ENCODE results near the gene RPAP3. TPM values are rescaled to one million over a fixed set of nuclear protein-coding genes. Genes with fewer than 3 reads are reported as not detected.
"Not testable (repeated sequence)": the region's sequence is repeated elsewhere in the genome, so short reads cannot be mapped to it uniquely, and the experiment has no call there.

The RPAP3 gene
- polyA plus RNA-seq, 1 donor from 2014 or later: 39.7 TPM

DNA sequence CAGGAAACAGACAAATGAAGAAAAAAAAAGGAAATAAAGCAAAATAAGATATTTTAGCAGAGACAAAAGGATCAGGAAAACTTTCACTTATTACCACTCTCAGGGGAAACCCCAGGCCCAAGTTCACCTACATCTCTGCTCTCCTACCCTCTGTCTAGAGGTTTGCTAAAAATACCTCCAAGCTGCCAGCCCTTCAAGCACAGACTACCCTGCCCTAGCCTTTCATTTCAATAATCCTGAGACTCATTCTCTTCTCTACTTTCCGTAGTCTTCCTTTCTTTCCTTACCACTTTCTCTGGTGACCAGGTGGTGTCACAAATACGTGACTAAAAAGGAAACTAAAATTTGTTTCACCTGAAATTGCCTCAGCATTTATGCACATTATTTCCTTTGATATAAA, 33.8 kb downstream of the RPAP3 start:
- TF ChIP-seq POLR2AphosphoS5 (IDR thresholded peaks at IDR 0.05): no peak
- no peak for TF ChIP-seq RAD21 (conservative IDR thresholded peaks at IDR 0.05)
- no peak for TF ChIP-seq TAF1 (IDR thresholded peaks at IDR 0.05; ENCODE audit: low read depth)
- TF ChIP-seq EP300 (conservative IDR thresholded peaks at IDR 0.05; ENCODE audit: poor library complexity, severe bottlenecking): no peak
- TF ChIP-seq, protein P1, sequence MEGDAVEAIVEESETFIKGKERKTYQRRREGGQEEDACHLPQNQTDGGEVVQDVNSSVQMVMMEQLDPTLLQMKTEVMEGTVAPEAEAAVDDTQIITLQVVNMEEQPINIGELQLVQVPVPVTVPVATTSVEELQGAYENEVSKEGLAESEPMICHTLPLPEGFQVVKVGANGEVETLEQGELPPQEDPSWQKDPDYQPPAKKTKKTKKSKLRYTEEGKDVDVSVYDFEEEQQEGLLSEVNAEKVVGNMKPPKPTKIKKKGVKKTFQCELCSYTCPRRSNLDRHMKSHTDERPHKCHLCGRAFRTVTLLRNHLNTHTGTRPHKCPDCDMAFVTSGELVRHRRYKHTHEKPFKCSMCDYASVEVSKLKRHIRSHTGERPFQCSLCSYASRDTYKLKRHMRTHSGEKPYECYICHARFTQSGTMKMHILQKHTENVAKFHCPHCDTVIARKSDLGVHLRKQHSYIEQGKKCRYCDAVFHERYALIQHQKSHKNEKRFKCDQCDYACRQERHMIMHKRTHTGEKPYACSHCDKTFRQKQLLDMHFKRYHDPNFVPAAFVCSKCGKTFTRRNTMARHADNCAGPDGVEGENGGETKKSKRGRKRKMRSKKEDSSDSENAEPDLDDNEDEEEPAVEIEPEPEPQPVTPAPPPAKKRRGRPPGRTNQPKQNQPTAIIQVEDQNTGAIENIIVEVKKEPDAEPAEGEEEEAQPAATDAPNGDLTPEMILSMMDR (IDR thresholded peaks at IDR 0.05; ENCODE audit: poor library complexity, severe bottlenecking): no peak
- no peak for TF ChIP-seq MXI1 (conservative IDR thresholded peaks at IDR 0.05; ENCODE audit: poor library complexity, severe bottlenecking)
- no peak for TF ChIP-seq EZH2 (IDR thresholded peaks at IDR 0.05; ENCODE audit: borderline replicate concordance, insufficient read depth, low read length, poor library complexity, severe bottlenecking)
- Histone ChIP-seq H3K4me3 (ENCODE audit: low read length) (no peak overlapping the region), H3K27ac (ENCODE audit: low read length) (no peak overlapping the region), H3F3A (ENCODE audit: insufficient read depth, low read length, poor library complexity, severe bottlenecking) (no peaks in the 10 kb centered on the region), H3K79me2 (replicated peaks; ENCODE audit: insufficient read depth, low read length) (no peaks in the 10 kb centered on the region), H3K9ac (ENCODE audit: low read length) (no peak overlapping the region), H3K4me2 (ENCODE audit: low read length) (no peak overlapping the region), H4K20me1 (ENCODE audit: insufficient read depth) (no peaks in the 10 kb centered on the region), H3K9me3 (ENCODE audit: low read length) (no peaks in the 10 kb centered on the region), H3K27me3 (ENCODE audit: insufficient read depth, low read depth, low read length) (no peaks in the 10 kb centered on the region), H3K36me3 (ENCODE audit: insufficient read depth, low read length) (no peaks in the 10 kb centered on the region), H3K9me2 (ENCODE audit: insufficient read depth, low read length) (no peaks in the 10 kb centered on the region), H2AFZ (ENCODE audit: low read depth, low read length) (no peak overlapping the region)

DNA sequence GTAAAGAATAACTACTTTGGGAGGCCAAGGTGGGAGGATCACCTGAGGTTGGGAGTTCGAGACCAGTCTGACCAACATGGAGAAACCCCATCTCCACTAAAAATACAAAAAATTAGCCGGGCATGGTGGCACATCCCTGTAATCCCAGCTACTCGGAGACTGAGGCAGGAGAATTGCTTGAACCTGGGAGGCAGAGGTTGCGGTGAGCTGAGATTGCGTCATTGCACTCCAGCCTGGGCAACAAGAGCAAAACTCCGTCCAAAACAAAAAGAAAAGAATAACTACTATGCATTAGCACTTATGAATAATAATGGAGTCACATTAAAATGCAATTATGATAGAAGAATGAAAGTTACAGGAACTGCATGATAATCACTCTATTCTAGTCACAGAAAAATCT, 37.9 kb downstream of the RPAP3 start:
- not testable (repeated sequence) for H3K79me2 ChIP-seq (replicated peaks; ENCODE audit: insufficient read depth, low read length); H3K27ac ChIP-seq (ENCODE audit: low read length); H2AFZ ChIP-seq (ENCODE audit: low read depth, low read length); H3K27me3 ChIP-seq (ENCODE audit: insufficient read depth, low read depth, low read length); H3K4me3 ChIP-seq (ENCODE audit: low read length); H3F3A ChIP-seq (ENCODE audit: insufficient read depth, low read length, poor library complexity, severe bottlenecking); H3K4me2 ChIP-seq (ENCODE audit: low read length); H3K9me2 ChIP-seq (ENCODE audit: insufficient read depth, low read length); H3K9ac ChIP-seq (ENCODE audit: low read length); H3K9me3 ChIP-seq (ENCODE audit: low read length); H3K36me3 ChIP-seq (ENCODE audit: insufficient read depth, low read length); H4K20me1 ChIP-seq (ENCODE audit: insufficient read depth)

DNA sequence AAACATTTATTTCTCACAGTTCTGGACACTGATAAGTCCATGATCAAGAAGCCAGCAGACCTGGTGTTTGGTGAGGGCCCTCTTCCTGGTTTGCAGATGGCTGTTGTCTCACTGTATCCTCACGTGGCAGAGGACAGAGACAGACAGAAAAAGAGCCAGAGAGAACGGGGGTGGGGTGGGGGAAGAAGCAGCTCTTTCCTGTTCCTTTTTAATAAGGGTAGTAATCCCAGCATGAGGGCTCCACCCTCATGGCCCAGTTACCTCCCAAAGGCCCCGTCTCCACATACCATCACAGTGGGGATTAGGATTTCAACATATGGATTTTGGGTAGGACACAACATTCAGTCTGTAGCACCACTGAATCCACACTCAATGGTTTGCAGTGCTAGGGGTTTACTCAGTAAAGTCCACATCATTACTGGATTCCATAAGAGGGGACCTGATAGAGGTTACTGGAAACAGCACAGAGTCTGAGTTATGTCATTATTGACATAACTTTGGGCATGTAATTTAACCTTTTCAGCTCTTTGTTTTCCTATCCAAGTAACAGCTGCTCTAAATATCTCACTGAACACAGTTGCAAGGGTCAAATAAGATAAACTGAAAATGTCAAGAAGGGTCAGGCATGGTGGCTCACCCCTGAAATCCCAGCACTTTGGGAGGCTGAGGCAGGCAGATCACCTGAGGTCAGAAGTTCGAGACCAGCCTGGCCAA, 53.2 kb downstream of the RPAP3 start:
- TF ChIP-seq POLR2AphosphoS5 (IDR thresholded peaks at IDR 0.05) (no peak), SMC3 (conservative IDR thresholded peaks at IDR 0.05; ENCODE audit: poor library complexity) (no peak), TAF1 (IDR thresholded peaks at IDR 0.05; ENCODE audit: low read depth) (no peak), EZH2 (IDR thresholded peaks at IDR 0.05; ENCODE audit: borderline replicate concordance, insufficient read depth, low read length, poor library complexity, severe bottlenecking) (no peak), EP300 (conservative IDR thresholded peaks at IDR 0.05; ENCODE audit: poor library complexity, severe bottlenecking) (no peak), RAD21 (conservative IDR thresholded peaks at IDR 0.05) (no peak), MXI1 (conservative IDR thresholded peaks at IDR 0.05; ENCODE audit: poor library complexity, severe bottlenecking) (no peak)
- TF ChIP-seq, protein P2, sequence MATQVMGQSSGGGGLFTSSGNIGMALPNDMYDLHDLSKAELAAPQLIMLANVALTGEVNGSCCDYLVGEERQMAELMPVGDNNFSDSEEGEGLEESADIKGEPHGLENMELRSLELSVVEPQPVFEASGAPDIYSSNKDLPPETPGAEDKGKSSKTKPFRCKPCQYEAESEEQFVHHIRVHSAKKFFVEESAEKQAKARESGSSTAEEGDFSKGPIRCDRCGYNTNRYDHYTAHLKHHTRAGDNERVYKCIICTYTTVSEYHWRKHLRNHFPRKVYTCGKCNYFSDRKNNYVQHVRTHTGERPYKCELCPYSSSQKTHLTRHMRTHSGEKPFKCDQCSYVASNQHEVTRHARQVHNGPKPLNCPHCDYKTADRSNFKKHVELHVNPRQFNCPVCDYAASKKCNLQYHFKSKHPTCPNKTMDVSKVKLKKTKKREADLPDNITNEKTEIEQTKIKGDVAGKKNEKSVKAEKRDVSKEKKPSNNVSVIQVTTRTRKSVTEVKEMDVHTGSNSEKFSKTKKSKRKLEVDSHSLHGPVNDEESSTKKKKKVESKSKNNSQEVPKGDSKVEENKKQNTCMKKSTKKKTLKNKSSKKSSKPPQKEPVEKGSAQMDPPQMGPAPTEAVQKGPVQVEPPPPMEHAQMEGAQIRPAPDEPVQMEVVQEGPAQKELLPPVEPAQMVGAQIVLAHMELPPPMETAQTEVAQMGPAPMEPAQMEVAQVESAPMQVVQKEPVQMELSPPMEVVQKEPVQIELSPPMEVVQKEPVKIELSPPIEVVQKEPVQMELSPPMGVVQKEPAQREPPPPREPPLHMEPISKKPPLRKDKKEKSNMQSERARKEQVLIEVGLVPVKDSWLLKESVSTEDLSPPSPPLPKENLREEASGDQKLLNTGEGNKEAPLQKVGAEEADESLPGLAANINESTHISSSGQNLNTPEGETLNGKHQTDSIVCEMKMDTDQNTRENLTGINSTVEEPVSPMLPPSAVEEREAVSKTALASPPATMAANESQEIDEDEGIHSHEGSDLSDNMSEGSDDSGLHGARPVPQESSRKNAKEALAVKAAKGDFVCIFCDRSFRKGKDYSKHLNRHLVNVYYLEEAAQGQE (IDR thresholded peaks at IDR 0.05; ENCODE audit: borderline replicate concordance): no peak
- TF ChIP-seq, protein P1 (IDR thresholded peaks at IDR 0.05; ENCODE audit: poor library complexity, severe bottlenecking): no peak
- H3K4me2 ChIP-seq (ENCODE audit: low read length): no peak overlapping the region
- no peaks in the 10 kb centered on the region for H3K36me3 ChIP-seq (ENCODE audit: insufficient read depth, low read length)
- H3K9ac ChIP-seq (ENCODE audit: low read length): no peak overlapping the region
- no peaks in the 10 kb centered on the region for H3K9me3 ChIP-seq (ENCODE audit: low read length)
- H2AFZ ChIP-seq (ENCODE audit: low read depth, low read length): no peak overlapping the region
- no peaks in the 10 kb centered on the region for H3K9me2 ChIP-seq (ENCODE audit: insufficient read depth, low read length)
- H3K27ac ChIP-seq (ENCODE audit: low read length): no peak overlapping the region
- H3K27me3 ChIP-seq (ENCODE audit: insufficient read depth, low read depth, low read length): no peaks in the 10 kb centered on the region
- no peaks in the 10 kb centered on the region for H3F3A ChIP-seq (ENCODE audit: insufficient read depth, low read length, poor library complexity, severe bottlenecking)
- H3K79me2 ChIP-seq (replicated peaks; ENCODE audit: insufficient read depth, low read length): no peaks in the 10 kb centered on the region
- H4K20me1 ChIP-seq (ENCODE audit: insufficient read depth): no peaks in the 10 kb centered on the region
- no peak overlapping the region for H3K4me3 ChIP-seq (ENCODE audit: low read length)
